Heart right ventricle (tissue), 16 donors: ENCODE measurements around the gene KANSL1. TPM values are rescaled to one million over a fixed set of nuclear protein-coding genes. Genes with fewer than 3 reads are reported as not detected.
A peak's percentile ranks its signal among the peaks of the same experiment; 100 is the strongest.
"Not testable (repeated sequence)": the region's sequence is repeated elsewhere in the genome, so short reads cannot be mapped to it uniquely, and the experiment has no call there.

Source experiments
- ATAC-seq, 8 donors: fragments of 200-7000 bp; cut with Tn5 transposase; one replicate each; pipeline ENCODE4 v1.9.1; 2020; ENCODE audit warnings: mild to moderate bottlenecking in 8 of 8, moderate library complexity in 8 of 8, moderate number of reproducible peaks in 1 of 8
- DNase-seq, 2 donors: peaks; one replicate each; pipeline ENCODE4 v3.0.0-alpha.2; 2020
- H3K27ac ChIP-seq, 10 donors: fragments of 200-600 bp; sonication (generic) in 2 of 10; one replicate each; pipeline versions ENCODE4 v1.5.0 to v1.8.0; 2020 to 2022; ENCODE audit warnings: mild to moderate bottlenecking in 3 of 10
- H3K27me3 ChIP-seq, 7 donors: fragments of 200-600 bp; one replicate each; pipeline ENCODE4 v1.8.0; 2021 to 2022; ENCODE audit warnings: mild to moderate bottlenecking in 2 of 7
- H3K36me3 ChIP-seq, 9 donors: fragments of 200-600 bp; sonication (generic) in 1 of 9; one replicate each; pipeline versions ENCODE4 v1.5.0 to v1.8.0; 2020 to 2022; ENCODE audit warnings: mild to moderate bottlenecking in 2 of 9
- H3K4me1 ChIP-seq, 9 donors: fragments of 200-600 bp; sonication (generic) in 1 of 9; one replicate each; pipeline versions ENCODE4 v1.5.0 to v1.8.0; 2020 to 2022; ENCODE audit warnings: mild to moderate bottlenecking in 4 of 9
- H3K4me3 ChIP-seq, 10 donors: fragments of 200-600 bp; sonication (generic) in 2 of 10; one replicate each; pipeline versions ENCODE4 v1.5.0 to v1.8.0; 2020 to 2022; ENCODE audit warnings: mild to moderate bottlenecking in 7 of 10, moderate library complexity in 2 of 10
- H3K9me3 ChIP-seq, 11 donors: fragments of 200-600 bp in 10 of 11; sonication (generic) in 2 of 11; one replicate each; pipeline versions ENCODE4 v1.5.0 to v1.8.0; 2013 to 2022; ENCODE audit warnings: mild to moderate bottlenecking in 2 of 11, control low read depth in 1 of 11, moderate library complexity in 1 of 11
- CTCF ChIP-seq, 9 donors: fragments of 200-600 bp; sonication (generic) in 2 of 9; IDR thresholded peaks; one replicate each; pipeline versions ENCODE4 v1.5.0 to v1.8.0; 2021 to 2022; ENCODE audit warnings: antibody characterized with exemption in 9 of 9, mild to moderate bottlenecking in 5 of 9, moderate library complexity in 1 of 9
- WGBS, 2 donors: extraction: QIAGEN DNeasy Blood & Tissue Kit; methylation state at CpG; one replicate each; pipeline ENCODE4 v1.1.7; 2013; ENCODE audit warnings: inconsistent platforms in 1 of 2; 5-methylcytosine and 5-hydroxymethylcytosine counted together
- intact Hi-C, 10 donors: fragments of 100-400 bp; cut with DNase I; formaldehyde crosslinking; loops; one replicate each; pipeline versions ENCODE4 v1.11.1 to v1.14.2; 2022
- polyA plus RNA-seq, 2 donors: library from polyadenylated mRNA; stranded (reverse); fragments of 200-250 nt; gene quantifications; one replicate each; pipeline ENCODE4 v1.2.3, GENCODE V29; 2013
- total RNA-seq, 10 donors: library from RNA; stranded (reverse); fragmentation: NEBNext Ultra II Directional in 3 of 10; extraction: Animal tissue kit (Norgen Biotek cat#: 25700) in 3 of 10; gene quantifications; one replicate each; pipeline versions ENCODE4 v1.2.1 to v1.2.4, GENCODE V29; 2021 to 2023
- donor health status: Arrhythmogenic right ventricular cardiomyopathy.
- donor health status: ischemic (EF 13 %, LVEDD 7.1; RV severe dilation, severe dysfunction).
- donor health status: healthy with polysubstance abuse.
- donor health status: DM: no; HTN: yes; CAD: no.
- donor health status: DM: no; HTN: no; CAD: no.
- donor health status: ischemic (EF 25% LVEDD 6.9; RV normal size, moderate dysfunction).
- donor health status: ischemic (EF 25% LVEDD 5.7; RV mildly dilated, moderate dysfunction).
- donor health status: healthy.
- donor health status: DM: yes; HTN: yes; CAD: no.
- donor health status: Ischemic cardiomyopathy.
- donor health status: ischemic (EF 35%, LVEDD 5.7; RV mildly dilated, moderate dysfunction).
- donor health status: nonischemic (EF 11% LVEDD 7.7; RV severe dilation, severe dysfunction).
- donor health status: DM: yes; HTN: yes; CAD: no.
- donor health status: PGD.
- donor health status: ischemic (EF 29% LVEDD 5.4; RV normal size, mild dysfunction).
- donor health status: nonischemic (EF 23%, LVEDD 6.1; RV moderate dilation, normal function).

The KANSL1 gene
- total and polyA plus RNA-seq, 12 donors: 8.2 to 52.5 (median 41.1) TPM

GRCh38 chr17:46108550-46109110 lies 84.6 kb downstream of the KANSL1 start:
- no peaks in the 10 kb centered on the region for H3K36me3 ChIP-seq
- no peaks in the 10 kb centered on the region for H3K27me3 ChIP-seq
- ATAC-seq: no peak
- no peak for TF ChIP-seq CTCF (IDR thresholded peaks at IDR 0.05)
- H3K4me3 ChIP-seq: no peak overlapping the region
- 53 to 63% methylated on average over 4 of the region's 4 CpGs for WGBS, 2 donors
- intact Hi-C loops: loop anchor here in 1 of 10 donors (5.0 kb wide), 1 partner anchor 84 kb away; the partner anchor contains the start of gene KANSL1
- peak overlapping the region in 6 of 10 donors; percentile 9 to 48 (median 24) for H3K27ac ChIP-seq
- H3K4me1 ChIP-seq: peaks cover 9 to 76% (median 51%) of the 10 kb centered on the region in 9 donors
- no peak for DNase-seq
- H3K9me3 ChIP-seq: no peaks in the 10 kb centered on the region

- H3K27me3 ChIP-seq: no peaks in the 10 kb centered on the region
- no peaks in the 10 kb centered on the region for H3K9me3 ChIP-seq
- no peak overlapping the region for H3K4me3 ChIP-seq
- H3K4me1 ChIP-seq: peaks cover 9 to 76% (median 51%) of the 10 kb centered on the region in 9 donors
- WGBS, 2 donors: 59 to 60% methylated on average over 2 of the region's 2 CpGs
- no peaks in the 10 kb centered on the region for H3K36me3 ChIP-seq
- H3K27ac ChIP-seq: peak overlapping the region in 6 of 10 donors; percentile 2 to 48 (median 24)
- intact Hi-C loops: loop anchor here in 1 of 10 donors (5.0 kb wide), 1 partner anchor 84 kb away; the partner anchor contains the start of gene KANSL1
- no peak for ATAC-seq
- DNase-seq: no peak
- no peak for TF ChIP-seq CTCF (IDR thresholded peaks at IDR 0.05)
Measured at GRCh38 chr17:46108120-46108519, 85.1 kb downstream of the KANSL1 start.

- peak overlapping the region in 5 of 10 donors; percentile 10 to 48 (median 30) for H3K27ac ChIP-seq
- H3K27me3 ChIP-seq: no peaks in the 10 kb centered on the region
- 41 to 44% methylated on average over 4 of the region's 4 CpGs for WGBS, 2 donors
- H3K36me3 ChIP-seq: no peaks in the 10 kb centered on the region
- intact Hi-C loops: loop anchor here in 1 of 10 donors (5.0 kb wide), 1 partner anchor 85 kb away; the partner anchor contains the start of gene KANSL1
- no peak overlapping the region for H3K4me3 ChIP-seq
- H3K9me3 ChIP-seq: no peaks in the 10 kb centered on the region
- ATAC-seq (peak in 3 of 8 donors; percentile 28 to 52 (median 50)), DNase-seq (no peak)
- H3K4me1 ChIP-seq: peaks cover 9 to 82% (median 55%) of the 10 kb centered on the region in 9 donors
- no peak for TF ChIP-seq CTCF (IDR thresholded peaks at IDR 0.05)
Measured at GRCh38 chr17:46106966-46107644, 86.1 kb downstream of the KANSL1 start.

- H3K36me3 ChIP-seq, ATAC-seq, H3K9me3 ChIP-seq, H3K4me3 ChIP-seq, DNase-seq, intact Hi-C loops, H3K27me3 ChIP-seq: not testable (repeated sequence)
- WGBS, 2 donors: 67 to 75% methylated on average over 3 of the region's 3 CpGs
- H3K27ac ChIP-seq: peak overlapping the region in 1 of 10 donors; percentile 55
- peaks cover 0 to 77% (median 54%) of the 10 kb centered on the region in 9 donors for H3K4me1 ChIP-seq
Measured at GRCh38 chr17:46102806-46103205, 90.4 kb downstream of the KANSL1 start.

GRCh38 chr17:46101785-46102617 lies 91.2 kb downstream of the KANSL1 start:
- WGBS, 2 donors: 53 to 63% methylated on average over 9 of the region's 9 CpGs
- intact Hi-C loops, DNase-seq, H3K27me3 ChIP-seq, H3K4me3 ChIP-seq, H3K9me3 ChIP-seq, H3K36me3 ChIP-seq: not testable (repeated sequence)
- ATAC-seq: peak in 5 of 8 donors; percentile 25 to 39 (median 27)
- Histone ChIP-seq H3K27ac (peak overlapping the region in 3 of 10 donors; percentile 19 to 55 (median 46)), H3K4me1 (peaks cover 0 to 74% (median 53%) of the 10 kb centered on the region in 9 donors)
